NOMO-1 (cell line): Measurements from ENCODE around the gene GAB1.

Source experiments
- DNase-seq, 2 experiments: peaks; one replicate each; lab custom pipeline; 2025; ENCODE audit not compliant: unreplicated experiment in 2 of 2; lab: John Stamatoyannopoulos, UW

Gene GAB1

GRCh38 chr4:143336781-143337599, at the start of gene GAB1:
TSS of gene GAB1 (plus strand) at chr4:143336876. CDS start at chr4:143337189, 313 bp downstream.
- DNase-seq: peak; percentile 29 to 88

- no peak for DNase-seq
Measured at GRCh38 chr4:143287572-143287923, 49.1 kb upstream of the GAB1 start.

GRCh38 chr4:143288171-143288570, 48.5 kb upstream of the GAB1 start:
- no peak for DNase-seq

- peak; percentile 29 to 63 for DNase-seq
Measured at GRCh38 chr4:143289370-143289769, 47.3 kb upstream of the GAB1 start.

- DNase-seq: no peak
Measured at GRCh38 chr4:143291314-143291713, 45.4 kb upstream of the GAB1 start.

GRCh38 chr4:143292858-143293257, 43.8 kb upstream of the GAB1 start:
- DNase-seq: no peak

- no peak for DNase-seq
Measured at GRCh38 chr4:143294310-143294709, 42.4 kb upstream of the GAB1 start.

- DNase-seq: no peak
Measured at GRCh38 chr4:143294710-143295275, 41.9 kb upstream of the GAB1 start.

GRCh38 chr4:143296397-143297067, 40.1 kb upstream of the GAB1 start:
- DNase-seq: no peak

GRCh38 chr4:143300860-143301259, 35.8 kb upstream of the GAB1 start:
- DNase-seq: no peak

- no peak for DNase-seq
Measured at GRCh38 chr4:143302536-143302935, 34.1 kb upstream of the GAB1 start.

GRCh38 chr4:143306788-143307187, 29.9 kb upstream of the GAB1 start:
- no peak for DNase-seq

- DNase-seq: no peak
Measured at GRCh38 chr4:143307531-143307930, 29.1 kb upstream of the GAB1 start.

- no peak for DNase-seq
Measured at GRCh38 chr4:143308377-143308776, 28.3 kb upstream of the GAB1 start.

- no peak for DNase-seq
Measured at GRCh38 chr4:143311924-143312323, 24.8 kb upstream of the GAB1 start.

GRCh38 chr4:143313521-143313920, 23.2 kb upstream of the GAB1 start:
- no peak for DNase-seq

GRCh38 chr4:143313996-143314395, 22.7 kb upstream of the GAB1 start:
- no peak for DNase-seq

GRCh38 chr4:143320113-143320512, 16.6 kb upstream of the GAB1 start:
- no peak for DNase-seq

- DNase-seq: no peak
Measured at GRCh38 chr4:143326735-143327134, 9.9 kb upstream of the GAB1 start.

GRCh38 chr4:143329985-143330384, 6.7 kb upstream of the GAB1 start:
- no peak for DNase-seq

GRCh38 chr4:143335979-143336780, 496 bp upstream of the GAB1 start:
- peak; percentile 77 to 88 for DNase-seq
